ENCODE data around the gene ZFX.

ZFX gene

DNA sequence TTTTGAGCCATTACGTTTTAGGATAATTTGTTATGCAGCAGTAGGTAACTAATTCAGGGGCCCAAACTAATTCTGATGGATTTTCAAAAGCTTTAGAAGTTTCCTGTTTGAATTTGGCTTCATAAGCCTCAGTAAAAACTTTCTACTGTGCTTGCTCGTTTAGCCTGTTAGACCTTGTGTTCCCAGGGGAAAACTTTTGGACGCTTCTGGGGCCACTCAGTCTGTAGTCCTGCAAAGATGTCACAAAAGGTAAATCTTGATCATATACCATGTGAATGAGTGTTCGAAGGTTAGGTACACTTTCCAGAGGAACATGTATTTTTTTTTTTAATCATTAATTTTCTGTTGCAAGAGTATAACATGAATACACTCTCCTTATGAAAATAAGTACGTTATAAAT is 93.7 kb downstream of the ZFX start:
- no peak for DNase-seq

- DNase-seq, result no peak
Measured at GRCh38 chrX:24243692-24244091, 94.2 kb downstream of the ZFX start.

DNA sequence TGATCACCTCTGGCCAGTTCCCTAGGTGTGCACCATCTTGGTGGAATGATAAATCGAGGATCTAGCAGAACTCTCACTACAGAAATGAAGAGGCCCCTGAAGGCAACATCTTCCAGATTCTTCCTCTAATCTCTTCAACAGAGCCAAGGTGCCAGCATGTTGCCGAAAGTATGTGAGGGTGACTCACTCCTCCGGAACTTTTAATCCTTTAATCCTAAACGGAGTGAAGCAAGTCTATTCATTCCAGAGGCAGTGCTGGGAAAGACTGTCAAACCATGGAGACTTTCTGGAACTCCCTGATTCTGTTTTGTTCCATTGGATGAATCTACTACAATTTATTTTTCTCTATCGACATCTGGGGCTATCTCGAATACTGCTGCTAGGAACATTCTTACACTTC is 95.7 kb downstream of the ZFX start:
- DNase-seq, result no peak

DNA sequence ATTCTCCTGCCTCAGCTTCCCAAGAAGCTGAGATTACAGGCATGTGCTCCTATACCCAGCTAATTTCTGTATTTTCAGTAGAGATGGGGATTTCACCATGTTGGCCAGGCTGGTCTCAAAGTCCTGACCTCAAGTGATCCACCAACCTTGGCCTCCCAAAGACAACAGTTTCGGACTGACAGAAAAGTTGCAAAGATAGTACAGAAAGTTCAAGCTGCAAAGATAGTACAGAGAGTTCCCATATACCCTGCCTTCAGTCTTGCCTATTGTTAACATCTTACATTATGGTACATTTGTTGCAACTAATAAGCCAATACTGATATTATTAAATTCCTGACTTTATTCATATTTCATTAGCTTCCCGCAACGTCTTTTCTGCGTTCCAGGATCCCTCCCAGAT is 98.5 kb downstream of the ZFX start:
- DNase-seq, result no peak

DNA sequence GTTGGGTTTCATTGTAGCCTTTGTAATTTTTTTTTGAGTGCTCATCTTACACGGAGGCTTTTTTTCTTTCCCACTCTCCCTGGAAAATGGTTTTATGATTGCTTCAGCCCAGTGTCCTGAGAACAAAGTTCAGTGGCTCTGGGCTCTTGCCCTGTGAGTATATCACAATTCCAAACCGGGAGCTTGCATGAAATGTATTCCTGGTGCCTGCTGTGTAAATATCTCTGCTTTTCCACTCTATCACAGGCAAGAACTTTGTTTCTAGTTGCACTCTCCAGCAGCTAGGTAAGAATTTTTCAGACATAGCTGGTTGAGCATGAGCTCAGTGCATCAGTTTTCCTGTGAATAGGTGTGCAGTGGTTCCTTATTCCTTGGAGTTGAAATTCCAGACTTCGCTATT is 103.5 kb downstream of the ZFX start:
- DNase-seq, result no peak

DNA sequence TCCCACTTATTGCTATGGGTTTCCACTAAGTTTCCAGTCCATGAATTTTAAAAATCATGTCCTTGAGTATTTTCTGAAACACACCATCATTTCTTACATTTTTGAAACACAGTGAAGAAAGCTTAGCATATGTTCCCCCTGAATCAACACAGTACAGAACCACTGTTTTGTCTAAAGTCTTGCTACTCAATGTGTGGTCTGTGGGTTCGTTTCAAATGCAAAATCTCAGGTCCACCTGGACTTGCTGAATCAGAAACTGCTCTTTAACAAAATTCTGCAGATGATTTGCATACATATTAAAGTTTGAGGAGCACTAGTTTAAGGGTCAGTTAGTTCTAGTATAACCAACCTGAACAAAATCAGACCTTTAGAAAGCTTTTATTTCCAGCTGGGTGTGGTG is 103.9 kb downstream of the ZFX start:
- no peak for DNase-seq

GRCh38 chrX:24257011-24257410 is 107.5 kb downstream of the ZFX start:
- DNase-seq, result no peak

- DNase-seq, result no peak
Measured at GRCh38 chrX:24259544-24260240, 110.2 kb downstream of the ZFX start.

- no peak for DNase-seq
Measured at GRCh38 chrX:24260842-24261550, 111.5 kb downstream of the ZFX start.

- no peak for DNase-seq
Measured at GRCh38 chrX:24262309-24262708, 112.8 kb downstream of the ZFX start.

DNA sequence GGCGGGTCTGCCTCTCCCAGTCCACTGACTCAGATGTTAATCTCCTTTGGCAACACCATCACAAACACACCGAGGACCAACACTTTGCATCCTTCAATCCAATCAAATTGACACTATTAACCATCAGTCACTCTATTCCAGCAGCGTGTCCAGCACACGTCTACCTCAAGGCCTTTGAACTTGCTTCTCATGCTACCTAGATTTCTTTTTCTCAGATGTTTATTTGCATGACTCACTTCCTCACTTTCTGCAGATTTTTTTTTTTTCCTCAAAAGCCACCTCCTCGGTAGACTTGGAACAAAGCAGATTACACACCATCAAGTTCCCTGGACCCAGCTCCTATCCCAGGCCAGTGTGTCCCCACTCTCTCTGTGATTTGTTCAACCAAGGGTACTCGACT is 114.9 kb downstream of the ZFX start:
- no peak for DNase-seq
